G401 (cell line): ENCODE results near the gene FRY. TPM values are rescaled to one million over a fixed set of nuclear protein-coding genes. Genes with fewer than 3 reads are reported as not detected.
A peak's percentile ranks its signal among the peaks of the same experiment; 100 is the strongest.

ENCODE experiments used
- DNase-seq: peaks from one replicate; pipeline ENCODE4 v3.0.0-alpha.2; 2015; ENCODE audit warnings: low spot score
- in situ Hi-C: cut with HindIII; loops from 2 replicates; pipeline ENCODE4 v1.10.0; 2016; ENCODE audit warnings: low sequenced_read_pairs, mixed read lengths
- total RNA-seq: library from RNA; depleted of rRNA; stranded (reverse); fragments of >200 nt; shearing (Covaris generic); gene quantifications from 2 replicates; pipeline ENCODE4 v1.2.3, GENCODE V29; 2014

Gene FRY
- total RNA-seq, 1 experiment from 2014 or later, result 3.1 TPM

DNA sequence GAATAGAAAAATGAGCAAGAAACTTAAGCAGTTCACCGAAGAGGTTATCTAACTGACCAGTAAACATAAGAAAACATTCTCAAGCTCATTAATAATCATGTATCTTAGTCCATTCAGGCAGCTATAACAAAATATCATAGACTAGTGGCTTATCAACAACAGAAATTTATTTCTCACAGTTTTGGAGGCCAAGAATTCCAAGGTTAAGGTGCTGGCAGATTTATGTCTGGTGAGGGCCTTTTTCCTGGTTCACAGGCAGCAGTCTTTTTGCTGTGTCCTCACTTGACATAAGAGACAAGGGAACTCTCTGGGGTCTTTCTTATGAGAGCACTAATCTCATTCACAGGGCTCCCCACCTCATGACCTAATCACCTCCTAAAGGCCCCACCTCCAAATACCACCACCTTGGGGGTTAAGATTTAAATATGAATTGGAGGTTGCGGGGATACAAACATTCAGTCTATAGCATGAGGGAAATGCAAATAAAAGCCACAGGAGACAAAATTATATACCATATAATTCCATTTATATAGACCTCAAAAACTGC lies 160.0 kb downstream of the FRY start:
- no peak for DNase-seq
- in situ Hi-C loops, result no loop called here

DNA sequence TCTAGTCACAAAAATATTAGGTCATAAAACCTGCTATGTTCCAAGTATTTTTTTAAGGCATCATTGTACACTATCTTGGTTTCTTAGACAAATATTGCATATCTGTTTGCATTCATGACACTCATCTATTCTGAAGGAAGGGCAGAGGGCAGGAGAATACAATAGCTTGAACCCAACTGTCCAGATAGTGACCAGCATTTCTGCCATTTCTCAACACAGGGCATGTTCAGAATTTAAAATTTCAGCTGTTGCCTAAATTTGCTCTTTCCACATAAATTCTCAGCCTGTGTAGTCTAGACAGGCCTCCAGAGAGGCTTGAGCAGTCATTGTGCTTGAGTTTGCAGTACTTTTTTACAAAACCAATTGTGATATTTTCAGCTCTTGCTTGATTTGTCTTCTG lies 164.1 kb downstream of the FRY start:
- no peak for DNase-seq
- in situ Hi-C loops, result no loop called here

DNA sequence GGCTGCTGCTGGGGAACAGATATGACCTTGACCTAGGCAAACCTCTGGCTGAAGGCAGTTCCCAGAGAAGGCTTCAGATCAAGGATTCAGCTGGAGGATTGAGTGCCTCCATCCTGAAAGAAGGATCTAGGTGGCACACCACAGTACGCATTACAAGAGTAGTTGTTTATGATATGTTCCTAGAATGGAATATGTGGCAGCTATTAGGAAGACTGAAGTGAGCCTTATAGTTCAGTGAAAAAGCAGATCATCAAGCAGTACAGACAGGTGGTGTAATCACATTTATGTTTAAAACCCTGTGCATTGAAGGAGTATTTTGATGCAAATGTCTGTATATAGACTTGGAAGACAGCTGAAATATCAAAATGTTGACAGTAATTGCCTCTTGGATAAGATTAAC lies 167.6 kb downstream of the FRY start:
- DNase-seq, result no peak
- in situ Hi-C loops, result no loop called here

DNA sequence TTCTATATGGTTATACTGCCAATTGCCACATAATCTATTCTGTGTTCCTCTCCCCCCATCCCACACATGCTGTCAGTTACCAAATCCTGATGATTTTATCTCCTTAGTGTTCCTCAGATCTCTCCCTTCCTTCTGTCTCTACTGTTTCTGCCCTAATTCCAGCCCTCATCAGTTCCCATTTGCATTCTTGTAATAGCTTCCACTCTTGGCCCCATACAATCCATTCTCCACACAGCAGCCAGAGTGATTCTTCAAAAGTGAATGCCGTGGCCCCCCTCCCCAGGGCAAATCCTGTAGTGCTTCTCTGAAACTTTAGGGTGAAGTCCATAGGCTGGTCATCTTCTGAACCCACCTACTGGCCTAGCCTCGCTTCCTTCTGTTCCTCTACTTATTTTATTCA lies 169.2 kb downstream of the FRY start:
- in situ Hi-C loops, result no loop called here
- no peak for DNase-seq

DNA sequence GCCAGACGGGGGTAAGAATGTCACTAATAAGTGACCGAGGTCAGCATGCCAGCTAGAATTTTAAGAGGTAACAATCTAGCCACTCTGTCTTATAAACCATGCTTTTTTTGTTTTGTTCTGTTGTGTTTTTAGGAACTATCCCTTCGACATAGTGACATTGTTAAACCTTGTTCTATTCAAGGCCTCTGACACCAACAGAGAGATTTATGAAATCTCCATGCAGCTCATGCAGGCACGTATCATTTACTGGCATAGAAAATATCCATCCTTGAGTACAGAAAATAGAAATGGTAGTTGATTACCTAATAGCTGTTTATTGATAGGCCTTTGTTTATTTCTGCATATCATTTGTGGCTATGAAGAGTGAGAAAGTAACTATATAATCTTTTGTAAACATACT lies 170.2 kb downstream of the FRY start:
- no peak for DNase-seq
- in situ Hi-C loops, result no loop called here

DNA sequence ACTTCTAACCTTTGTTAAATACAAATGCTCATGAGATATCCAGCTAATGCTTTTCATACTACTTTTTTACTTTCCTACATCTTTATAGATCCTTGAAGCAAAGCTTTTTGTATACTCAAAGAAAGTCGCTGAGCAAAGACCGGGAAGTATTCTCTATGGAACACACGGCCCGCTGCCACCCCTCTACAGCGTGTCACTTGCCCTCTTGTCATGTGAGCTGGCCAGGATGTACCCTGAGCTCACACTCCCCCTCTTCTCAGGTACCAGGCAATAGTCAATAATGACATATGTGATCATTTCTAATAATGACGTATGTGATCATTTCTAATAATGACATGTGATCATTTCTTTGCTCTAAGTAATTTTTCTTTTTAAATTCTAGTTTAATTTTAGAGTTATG lies 170.7 kb downstream of the FRY start:
- no peak for DNase-seq
- in situ Hi-C loops, result no loop called here

DNA sequence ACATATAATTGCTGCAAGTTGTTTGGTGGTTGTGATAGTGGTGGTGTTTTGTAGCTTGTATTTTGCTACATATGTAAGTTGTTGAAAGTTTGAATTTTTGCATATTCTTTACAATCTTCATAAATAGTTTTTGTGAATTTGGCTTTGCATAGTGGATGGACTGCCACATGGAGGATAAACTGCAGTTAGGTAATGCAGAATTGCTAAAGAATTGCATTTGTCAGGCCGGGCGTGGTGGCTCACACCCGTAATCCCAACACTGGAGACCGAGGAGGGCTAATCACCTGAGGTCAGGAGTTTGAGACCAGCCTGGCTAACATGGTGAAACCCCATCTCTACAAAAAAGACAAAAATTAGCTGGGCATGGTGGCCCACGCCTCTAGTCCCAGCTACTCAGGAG lies 171.6 kb downstream of the FRY start:
- no peak for DNase-seq
- in situ Hi-C loops, result no loop called here

DNA sequence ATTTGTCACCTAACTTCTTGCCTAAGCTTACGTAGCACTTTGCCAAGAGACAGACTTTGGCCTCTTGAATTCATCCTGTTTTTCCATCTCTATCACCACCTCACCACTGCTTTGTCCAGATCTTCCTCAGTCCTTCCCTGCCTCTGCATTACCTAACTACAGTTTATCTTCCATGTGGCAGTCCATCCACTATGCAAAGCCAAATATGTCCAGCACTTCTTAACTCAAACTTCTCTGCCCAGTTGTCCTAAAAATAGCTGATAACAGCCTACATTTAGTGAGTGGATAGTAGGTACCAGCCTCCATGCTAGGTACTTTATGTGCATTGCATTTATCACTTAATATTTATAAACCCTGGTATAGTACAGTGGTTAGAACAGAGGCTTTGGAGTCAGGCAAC lies 172.2 kb downstream of the FRY start:
- in situ Hi-C loops, result no loop called here
- DNase-seq, result no peak

DNA sequence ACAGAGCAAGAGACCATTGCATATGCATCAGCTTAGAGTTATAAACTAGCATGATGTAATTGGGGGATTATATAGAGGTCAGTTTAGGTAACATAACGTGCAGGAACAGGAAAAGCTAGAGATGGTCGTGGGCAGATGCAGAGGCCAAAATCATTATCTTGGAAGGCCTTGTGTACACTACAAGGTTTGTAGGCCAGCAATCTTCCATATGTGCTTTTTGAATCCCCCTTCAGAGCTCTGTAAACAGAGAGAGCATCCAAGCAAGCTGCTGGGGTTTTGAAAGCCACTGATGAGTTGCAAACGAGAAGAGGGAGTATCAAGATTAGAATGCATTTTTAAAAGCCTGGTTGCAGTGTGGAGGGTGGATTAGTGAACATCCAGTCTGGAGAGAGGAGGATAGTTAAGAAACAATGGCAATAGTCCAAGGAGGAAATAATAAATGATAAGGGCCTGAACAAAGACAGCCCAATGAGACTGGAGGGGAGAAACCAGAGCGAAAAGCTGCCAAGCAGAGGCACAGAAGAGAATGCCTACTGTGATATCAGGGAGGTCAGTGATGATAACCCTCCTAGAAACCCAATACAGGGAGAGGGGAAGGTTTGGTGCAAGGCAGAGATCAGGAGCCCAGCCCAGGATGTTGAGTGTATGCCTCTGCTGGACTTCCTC lies 174.0 kb downstream of the FRY start:
- in situ Hi-C loops, result no loop called here
- DNase-seq, result no peak

DNA sequence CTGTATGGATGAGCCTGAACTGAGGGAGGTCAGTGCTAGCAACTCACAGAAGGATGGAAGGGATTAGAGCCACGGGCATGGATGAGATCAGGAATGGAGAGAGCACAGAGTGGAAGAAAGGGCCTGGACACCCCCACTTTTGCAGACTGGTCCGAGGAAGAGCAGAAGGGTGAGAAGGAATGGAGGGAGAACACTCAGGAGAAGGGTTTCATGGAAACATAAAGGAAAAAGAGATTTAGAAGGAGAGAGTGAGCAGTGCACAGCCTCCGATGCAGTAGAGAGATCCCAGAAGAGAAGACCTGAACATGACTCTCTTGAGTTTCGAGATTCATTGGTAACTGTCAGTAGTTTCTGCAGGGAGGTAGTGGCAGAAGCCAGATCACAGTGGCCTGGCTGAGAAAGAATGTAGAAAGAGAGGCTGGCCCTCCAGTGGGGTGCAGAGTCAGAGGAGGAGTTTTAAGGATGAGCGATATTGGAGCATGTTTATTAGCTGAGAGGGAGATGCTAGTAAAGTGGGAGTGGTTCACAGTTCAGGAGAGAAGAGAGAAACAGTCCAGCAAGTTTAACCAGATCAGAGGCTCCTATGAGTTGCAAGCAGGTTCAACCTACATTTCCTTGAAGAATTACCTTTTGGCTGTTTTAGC lies 174.6 kb downstream of the FRY start:
- peak; percentile 24 for DNase-seq
- in situ Hi-C loops, result no loop called here

DNA sequence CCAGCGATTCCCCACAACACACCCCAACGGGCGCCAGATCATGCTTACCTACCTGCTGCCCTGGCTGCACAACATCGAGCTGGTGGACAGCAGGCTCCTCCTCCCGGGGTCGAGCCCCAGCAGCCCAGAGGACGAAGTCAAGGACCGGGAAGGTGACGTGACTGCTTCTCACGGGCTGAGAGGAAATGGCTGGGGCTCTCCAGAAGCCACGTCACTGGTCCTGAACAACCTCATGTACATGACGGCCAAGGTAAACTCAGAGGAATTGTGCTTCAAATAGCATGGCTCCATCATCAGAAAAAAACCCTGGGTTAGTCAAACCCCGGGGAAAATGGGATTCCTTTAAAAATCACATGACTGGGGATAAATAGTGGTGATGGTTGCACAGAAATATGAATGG lies 177.3 kb downstream of the FRY start:
- in situ Hi-C loops, result no loop called here
- DNase-seq, result no peak

DNA sequence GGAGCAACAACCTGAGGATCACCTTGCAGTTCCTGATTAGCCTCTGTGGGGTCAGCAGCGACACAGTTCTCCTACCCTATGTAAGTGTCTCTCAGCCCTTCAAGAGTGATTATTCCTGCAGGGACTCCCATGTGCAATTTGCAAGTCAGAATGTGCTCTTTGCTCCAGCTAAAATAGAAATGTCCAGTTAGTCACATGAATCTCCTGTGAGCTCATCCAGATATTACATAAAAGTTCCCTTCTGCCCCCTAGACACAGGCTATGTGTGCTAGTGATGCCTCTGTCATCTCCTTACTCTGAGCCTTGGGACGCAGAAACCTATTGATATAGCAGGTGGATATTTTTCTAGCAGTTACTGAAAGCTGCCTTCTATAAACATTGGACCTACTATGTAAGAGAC lies 178.1 kb downstream of the FRY start:
- no peak for DNase-seq
- in situ Hi-C loops, result no loop called here

DNA sequence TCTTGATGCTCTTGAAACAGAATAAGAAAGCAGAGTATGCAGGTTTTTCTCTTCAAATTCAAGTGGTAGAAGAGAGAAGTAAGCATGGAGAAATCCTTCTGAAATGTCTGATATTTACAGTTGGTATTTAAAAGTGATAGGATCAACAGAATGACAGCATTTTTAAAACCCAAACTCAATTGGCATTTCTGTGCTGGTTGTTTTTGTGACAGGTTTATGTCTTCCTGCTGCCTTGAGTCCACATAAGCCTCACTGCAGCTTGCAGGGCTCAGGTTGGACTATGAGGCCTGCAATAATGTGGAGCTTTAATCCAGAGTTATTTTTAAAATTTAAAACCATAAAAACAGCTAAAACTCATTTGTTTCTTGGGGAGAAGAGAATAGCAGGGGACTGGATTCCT lies 178.5 kb downstream of the FRY start:
- no peak for DNase-seq
- in situ Hi-C loops, result no loop called here

DNA sequence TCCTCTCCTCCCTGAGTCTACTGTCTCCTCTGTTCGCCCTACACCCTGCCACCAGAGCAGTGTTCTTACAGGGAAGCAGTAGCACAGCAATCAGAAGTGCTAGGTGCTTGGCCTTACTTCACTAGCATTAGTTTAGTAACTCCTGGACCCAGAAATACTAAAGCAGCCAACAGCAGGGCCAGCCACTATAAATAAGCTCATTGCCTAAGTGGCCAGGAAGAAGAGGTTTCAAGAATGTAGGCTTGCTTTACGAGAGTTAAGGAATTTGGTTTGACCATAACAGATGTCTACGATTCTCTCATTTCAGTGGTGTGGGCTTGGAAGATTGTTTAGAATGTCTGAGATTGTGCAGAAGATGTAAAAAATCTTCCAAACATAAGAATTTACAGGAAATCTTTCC lies 180.2 kb downstream of the FRY start:
- in situ Hi-C loops, result no loop called here
- no peak for DNase-seq

DNA sequence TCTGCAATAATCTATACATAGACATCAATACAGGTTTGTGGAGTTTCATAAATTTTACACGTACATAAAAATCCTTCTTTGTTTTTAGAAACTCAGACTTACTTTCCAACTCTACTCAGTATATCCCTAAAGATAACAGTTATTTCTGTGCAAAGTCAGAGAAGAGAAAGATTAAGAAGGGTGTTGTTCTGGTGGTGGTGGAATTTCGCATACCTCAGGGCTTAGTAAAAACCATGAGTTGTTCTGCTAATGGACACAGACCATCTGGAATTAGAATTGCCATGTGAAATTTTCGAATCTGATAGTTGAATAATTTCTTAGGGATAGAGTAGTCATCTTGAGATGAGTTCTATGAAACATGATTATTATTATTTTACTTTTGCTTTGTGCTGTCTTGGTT lies 180.8 kb downstream of the FRY start:
- in situ Hi-C loops, result no loop called here
- DNase-seq, result no peak

DNA sequence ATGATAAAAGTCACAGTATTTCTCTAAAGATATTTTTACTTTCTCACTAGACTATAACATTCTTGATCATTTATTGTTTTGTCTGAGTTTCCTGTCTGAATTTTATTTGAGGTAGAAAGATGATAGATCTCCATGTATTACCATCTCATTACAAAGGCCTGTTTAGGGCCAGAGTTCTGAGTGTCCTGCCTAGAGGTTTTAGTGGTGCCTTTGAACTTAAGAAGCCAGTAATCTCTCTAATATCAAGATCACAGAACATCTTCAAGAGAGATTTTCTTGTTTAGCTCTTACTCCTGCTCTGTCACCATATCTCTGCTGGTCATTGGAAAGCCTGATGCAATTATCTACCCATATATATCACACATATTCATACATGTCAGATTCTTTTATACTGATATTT lies 182.1 kb downstream of the FRY start:
- no peak for DNase-seq
- in situ Hi-C loops, result no loop called here

DNA sequence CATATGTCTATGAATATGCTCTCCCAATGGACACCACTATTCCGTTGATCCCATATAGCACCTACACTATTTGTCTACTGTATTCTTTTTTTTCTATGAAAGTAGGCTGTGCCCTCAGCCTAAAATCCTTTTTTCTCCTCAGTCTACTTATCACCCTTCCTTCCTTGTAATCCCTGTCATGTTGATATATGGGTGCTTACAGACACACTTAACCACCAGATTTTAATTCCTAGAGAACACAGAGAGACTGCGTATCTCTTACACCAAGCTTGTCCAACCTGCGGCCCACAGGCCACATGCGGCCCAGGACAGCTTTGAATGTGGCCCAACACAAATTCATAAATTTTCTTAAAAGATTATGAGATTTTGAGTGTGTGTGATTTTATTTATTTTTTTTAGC lies 182.5 kb downstream of the FRY start:
- no peak for DNase-seq
- in situ Hi-C loops, result no loop called here

DNA sequence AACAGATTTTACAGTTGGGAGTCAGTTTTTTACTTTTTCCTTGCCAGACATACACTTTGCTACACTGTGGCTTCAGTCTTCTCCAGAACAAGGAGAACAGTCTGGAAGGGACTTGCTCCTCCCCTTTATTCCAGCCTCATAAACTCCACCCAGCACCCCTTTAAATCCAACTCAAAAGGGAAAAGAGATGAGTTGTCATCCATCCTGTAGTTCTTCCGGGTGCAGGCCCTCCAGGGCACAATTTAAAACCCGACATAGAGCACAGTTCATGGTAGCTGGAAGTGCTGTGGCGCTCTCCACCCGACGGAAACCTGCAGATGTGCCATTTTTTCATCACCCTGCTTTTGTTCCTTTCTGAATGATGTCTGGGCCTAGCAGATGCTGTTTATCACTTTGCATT lies 184.7 kb downstream of the FRY start:
- in situ Hi-C loops, result no loop called here
- no peak for DNase-seq

DNA sequence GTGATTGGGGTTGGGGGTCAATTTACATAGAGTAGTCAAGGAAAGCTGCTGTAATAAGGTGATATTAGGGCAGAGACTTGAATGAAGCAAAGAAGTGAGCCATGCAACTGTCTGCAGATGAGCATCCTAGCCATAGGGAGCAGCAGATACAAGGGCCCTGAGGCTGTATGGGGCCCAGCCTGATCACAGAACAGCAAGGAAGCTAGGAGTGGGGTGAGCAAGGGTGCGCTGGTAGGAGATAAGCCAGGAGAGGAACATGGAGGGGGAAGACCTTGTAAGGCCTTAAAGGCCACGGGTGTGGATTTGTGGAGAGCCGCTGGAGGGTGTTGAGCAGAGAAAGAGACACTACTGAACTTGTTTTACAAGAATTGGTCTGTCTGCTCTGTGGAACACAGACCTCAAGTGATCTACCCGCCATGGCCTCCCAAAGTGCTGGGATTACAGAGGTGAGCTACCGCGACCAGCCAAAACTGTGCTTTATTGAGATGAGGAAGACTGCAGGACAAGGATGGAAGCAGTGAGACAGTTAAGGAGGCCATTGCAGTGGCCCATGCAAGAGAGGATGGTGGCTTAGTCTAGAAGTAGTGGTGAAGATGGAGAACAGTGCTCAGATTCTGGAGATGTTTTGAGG lies 190.6 kb downstream of the FRY start:
- in situ Hi-C loops, result no loop called here
- no peak for DNase-seq

DNA sequence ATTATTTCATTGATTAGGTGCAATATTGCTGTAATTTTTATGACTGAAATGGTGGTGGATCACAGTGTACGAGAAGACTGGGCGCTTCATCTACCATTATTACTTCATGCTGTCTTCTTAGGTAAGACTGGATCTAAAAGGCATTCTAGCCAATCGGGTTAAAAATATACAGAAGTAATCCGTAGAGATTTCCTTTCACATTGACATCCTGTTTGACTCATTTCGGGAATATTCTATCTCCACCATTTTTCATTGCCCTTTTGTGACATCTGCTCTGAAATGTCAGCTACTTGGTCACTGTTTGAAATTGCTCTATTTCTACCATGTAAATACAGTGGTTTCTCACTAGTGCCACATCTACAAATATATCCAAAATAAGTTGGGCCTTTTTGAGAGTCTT lies 193.3 kb downstream of the FRY start:
- in situ Hi-C loops, result no loop called here
- no peak for DNase-seq

DNA sequence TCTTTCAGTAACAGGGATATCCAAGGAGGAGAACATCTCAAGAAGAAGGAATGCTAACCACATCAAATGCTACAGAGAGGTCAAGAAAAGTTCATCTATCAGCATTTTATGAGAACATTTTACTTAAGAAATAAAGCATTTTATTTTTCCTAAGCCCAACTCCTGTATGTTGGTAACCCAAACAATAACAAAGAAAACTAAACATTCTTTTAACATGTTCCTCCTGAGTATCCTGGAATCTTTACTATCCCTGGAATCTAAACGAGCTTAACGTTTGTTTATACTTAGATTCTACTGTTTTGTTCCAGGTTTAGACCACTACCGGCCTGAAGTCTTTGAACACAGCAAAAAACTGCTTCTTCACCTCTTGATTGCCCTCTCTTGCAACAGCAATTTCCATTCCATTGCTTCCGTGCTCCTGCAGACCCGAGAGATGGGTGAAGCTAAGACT lies 193.9 kb downstream of the FRY start:
- in situ Hi-C loops, result no loop called here
- no peak for DNase-seq
